ENCODE results near the gene FLCN.

FLCN gene

DNA sequence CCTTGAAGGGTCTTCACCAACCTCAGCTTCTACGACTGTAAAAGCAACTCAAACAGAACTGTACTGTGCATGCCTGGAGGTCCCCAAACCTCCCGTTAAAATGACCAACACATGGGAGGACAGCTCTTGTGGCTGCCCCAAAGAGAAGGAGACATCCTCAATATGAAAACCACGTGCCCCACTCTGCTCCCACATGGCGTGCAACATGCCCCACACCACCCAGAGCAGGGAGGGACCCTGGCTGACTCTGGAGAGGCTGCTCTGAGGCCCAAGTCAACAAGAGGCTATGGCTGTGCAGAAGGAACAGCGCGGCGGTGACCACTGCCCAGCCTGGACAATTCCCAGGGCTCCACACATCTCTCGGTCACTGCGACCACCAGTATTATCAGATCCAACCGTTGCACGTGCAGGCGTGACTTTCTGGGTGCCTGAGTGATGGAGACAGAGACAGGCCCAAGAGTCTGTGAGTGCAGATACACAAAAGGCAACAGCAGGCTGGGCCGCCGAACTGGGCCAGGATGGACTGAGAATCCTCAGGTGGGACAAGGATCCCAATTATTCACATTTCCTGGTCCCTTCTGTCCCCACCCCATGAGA is 32.2 kb downstream of the FLCN start:
- TF ChIP-seq, protein P1, sequence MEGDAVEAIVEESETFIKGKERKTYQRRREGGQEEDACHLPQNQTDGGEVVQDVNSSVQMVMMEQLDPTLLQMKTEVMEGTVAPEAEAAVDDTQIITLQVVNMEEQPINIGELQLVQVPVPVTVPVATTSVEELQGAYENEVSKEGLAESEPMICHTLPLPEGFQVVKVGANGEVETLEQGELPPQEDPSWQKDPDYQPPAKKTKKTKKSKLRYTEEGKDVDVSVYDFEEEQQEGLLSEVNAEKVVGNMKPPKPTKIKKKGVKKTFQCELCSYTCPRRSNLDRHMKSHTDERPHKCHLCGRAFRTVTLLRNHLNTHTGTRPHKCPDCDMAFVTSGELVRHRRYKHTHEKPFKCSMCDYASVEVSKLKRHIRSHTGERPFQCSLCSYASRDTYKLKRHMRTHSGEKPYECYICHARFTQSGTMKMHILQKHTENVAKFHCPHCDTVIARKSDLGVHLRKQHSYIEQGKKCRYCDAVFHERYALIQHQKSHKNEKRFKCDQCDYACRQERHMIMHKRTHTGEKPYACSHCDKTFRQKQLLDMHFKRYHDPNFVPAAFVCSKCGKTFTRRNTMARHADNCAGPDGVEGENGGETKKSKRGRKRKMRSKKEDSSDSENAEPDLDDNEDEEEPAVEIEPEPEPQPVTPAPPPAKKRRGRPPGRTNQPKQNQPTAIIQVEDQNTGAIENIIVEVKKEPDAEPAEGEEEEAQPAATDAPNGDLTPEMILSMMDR (IDR thresholded peaks at IDR 0.05; ENCODE audit: control insufficient read depth, insufficient read depth, low read depth, low read length, missing control alignments), result no peak
- H3K4me3 ChIP-seq (ENCODE audit: control insufficient read depth, low read depth, low read length), result peak overlapping the region; percentile 56
- no peak for DNase-seq (ENCODE audit: low read depth)

DNA sequence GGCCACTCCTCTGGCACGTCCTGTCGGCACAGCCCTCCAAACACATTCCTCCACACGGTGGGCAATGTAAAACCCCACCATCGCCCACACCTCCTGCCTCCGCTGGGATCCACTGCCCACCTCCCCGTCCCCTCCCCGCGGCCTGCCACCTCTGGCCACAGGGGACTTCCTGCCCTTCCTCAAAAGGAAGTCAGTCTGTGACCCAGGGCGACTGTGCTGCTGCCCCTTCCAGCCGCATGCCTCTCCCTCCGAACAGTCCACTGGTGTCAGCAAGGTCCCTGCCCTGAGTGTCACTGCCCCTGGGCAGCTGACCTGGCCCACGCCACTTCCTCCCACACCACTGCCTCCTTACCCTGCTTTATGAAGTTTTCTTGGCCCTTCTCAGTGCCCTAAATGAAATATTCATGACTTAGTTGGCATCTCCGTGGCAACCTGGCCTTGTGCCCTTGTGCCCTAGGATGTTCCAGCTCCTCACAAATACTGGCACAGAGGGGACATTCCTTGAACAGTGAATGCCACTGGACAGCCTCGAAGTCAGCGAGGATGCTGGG is 32.9 kb downstream of the FLCN start:
- no peak overlapping the region for H3K4me3 ChIP-seq (ENCODE audit: control insufficient read depth, low read depth, low read length)
- no peak for DNase-seq (ENCODE audit: low read depth)
- TF ChIP-seq, protein P1 (IDR thresholded peaks at IDR 0.05; ENCODE audit: control insufficient read depth, insufficient read depth, low read depth, low read length, missing control alignments), result no peak

DNA sequence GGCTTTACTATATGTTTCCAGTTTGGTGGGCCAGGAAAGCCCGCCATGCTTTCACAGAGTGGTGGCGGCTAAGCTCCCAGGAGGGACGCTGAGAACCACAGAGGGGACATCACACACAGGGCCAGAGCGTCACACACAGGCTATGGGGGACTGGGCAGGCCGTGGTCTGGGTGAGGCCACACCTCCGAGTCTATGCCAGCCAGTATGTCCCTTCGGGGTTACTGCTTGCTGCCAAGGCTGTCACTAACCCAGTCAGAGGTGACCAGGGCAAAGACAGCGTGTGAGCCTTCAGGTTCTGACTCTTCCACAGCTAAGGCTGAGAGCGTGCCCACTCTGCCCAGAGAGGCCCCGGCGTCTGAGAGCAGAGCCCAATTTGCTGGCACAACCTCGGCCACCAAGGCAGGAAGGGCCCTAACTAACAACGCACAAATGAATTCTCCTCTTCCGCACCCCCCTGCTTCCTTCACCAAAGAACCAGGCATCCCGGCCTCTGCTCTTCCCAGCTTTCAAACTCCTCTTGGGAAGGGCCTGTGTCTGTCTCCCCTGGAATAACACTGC is 33.7 kb downstream of the FLCN start:
- TF ChIP-seq, protein P1 (IDR thresholded peaks at IDR 0.05; ENCODE audit: control insufficient read depth, insufficient read depth, low read depth, low read length, missing control alignments), result no peak
- no peak overlapping the region for H3K4me3 ChIP-seq (ENCODE audit: control insufficient read depth, low read depth, low read length)
- DNase-seq (ENCODE audit: low read depth), result no peak

DNA sequence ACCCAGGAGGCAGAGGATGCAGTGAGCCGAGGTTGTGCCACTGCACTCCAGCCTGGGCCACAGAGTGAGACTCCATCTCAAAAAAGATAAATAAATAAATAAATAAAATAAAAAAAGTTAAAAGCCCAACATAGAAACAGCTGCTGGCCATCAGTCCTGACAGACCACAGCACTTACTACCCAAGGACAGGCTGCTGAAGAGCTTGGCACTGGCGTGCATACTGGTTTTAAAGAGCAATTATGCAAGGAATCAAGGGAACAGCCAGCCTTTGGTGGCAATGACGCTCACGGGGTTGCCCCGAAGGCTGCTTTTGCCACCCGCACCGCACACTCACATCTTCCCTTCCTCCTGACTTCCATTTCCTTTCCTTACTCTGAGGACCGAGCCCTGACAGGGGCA is 35.1 kb downstream of the FLCN start:
- TF ChIP-seq, protein P1 (IDR thresholded peaks at IDR 0.05; ENCODE audit: control insufficient read depth, insufficient read depth, low read depth, low read length, missing control alignments), result no peak
- no peak overlapping the region for H3K4me3 ChIP-seq (ENCODE audit: control insufficient read depth, low read depth, low read length)
- no peak for DNase-seq (ENCODE audit: low read depth)

DNA sequence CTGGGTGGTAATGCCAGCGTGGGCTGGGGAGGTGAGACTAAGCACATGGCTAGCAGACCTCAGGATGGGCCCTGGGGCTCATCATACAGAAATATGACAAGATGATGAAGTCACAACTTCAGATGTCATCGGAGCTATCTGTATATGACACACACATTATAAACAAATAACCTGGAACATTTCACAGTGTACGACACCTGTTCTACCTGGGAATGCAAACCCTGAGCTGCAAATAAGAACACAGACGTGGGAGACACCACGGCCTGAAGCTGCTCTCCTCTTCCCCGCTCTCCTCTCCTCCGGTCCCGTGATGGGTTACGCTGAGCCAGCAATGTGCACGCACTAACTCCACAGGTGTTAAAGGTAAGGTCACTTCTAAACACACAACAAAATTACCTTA is 35.7 kb downstream of the FLCN start:
- no peak for DNase-seq (ENCODE audit: low read depth)
- H3K4me3 ChIP-seq (ENCODE audit: control insufficient read depth, low read depth, low read length), result no peak overlapping the region
- TF ChIP-seq, protein P1 (IDR thresholded peaks at IDR 0.05; ENCODE audit: control insufficient read depth, insufficient read depth, low read depth, low read length, missing control alignments), result no peak

DNA sequence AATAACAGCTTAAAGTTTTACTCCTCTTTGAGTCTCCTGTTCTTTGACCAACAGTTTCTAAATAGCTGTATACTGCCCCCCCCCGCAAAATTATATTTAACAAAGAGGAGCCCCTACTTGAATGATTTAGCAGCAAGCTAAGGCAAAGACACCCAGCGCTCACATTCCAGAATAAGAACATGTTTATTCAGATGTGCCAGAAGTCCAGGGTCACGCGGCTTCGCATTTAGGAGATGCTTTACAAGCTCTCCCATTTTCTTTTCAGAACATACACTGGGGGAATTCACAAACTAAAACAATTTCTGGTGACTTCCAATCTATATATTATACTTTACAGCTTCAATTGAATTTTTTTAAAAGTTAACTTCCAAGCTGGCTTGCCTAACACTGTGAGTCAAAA is 36.1 kb downstream of the FLCN start:
- no peak for DNase-seq (ENCODE audit: low read depth)
- TF ChIP-seq, protein P1 (IDR thresholded peaks at IDR 0.05; ENCODE audit: control insufficient read depth, insufficient read depth, low read depth, low read length, missing control alignments), result no peak
- H3K4me3 ChIP-seq (ENCODE audit: control insufficient read depth, low read depth, low read length), result no peak overlapping the region
